HK-2 (cell line): ENCODE data around the gene LRFN2.

Experiments
- DNase-seq: peaks from one replicate; pipeline ENCODE4 v3.0.0-alpha.2; 2018; ENCODE audit not compliant: unreplicated experiment

The LRFN2 gene

GRCh38 chr6:40586369-40587201 lies 579 bp downstream of the LRFN2 start:
- no peak for DNase-seq

- no peak for DNase-seq
Observed at GRCh38 chr6:40585651-40586269, 1.4 kb downstream of the LRFN2 start.

- no peak for DNase-seq
Observed at GRCh38 chr6:40585223-40585622, 1.9 kb downstream of the LRFN2 start.

- no peak for DNase-seq
Observed at GRCh38 chr6:40584741-40585140, 2.4 kb downstream of the LRFN2 start.

GRCh38 chr6:40583709-40584108 lies 3.5 kb downstream of the LRFN2 start:
- no peak for DNase-seq

GRCh38 chr6:40582892-40583291 lies 4.3 kb downstream of the LRFN2 start:
- DNase-seq = no peak

GRCh38 chr6:40579101-40579500 lies 8.1 kb downstream of the LRFN2 start:
- no peak for DNase-seq

- DNase-seq = no peak
Observed at GRCh38 chr6:40577672-40578071, 9.5 kb downstream of the LRFN2 start.

GRCh38 chr6:40573221-40573620 lies 13.9 kb downstream of the LRFN2 start:
- no peak for DNase-seq

GRCh38 chr6:40569162-40569910 lies 17.8 kb downstream of the LRFN2 start:
- no peak for DNase-seq

- DNase-seq = no peak
Observed at GRCh38 chr6:40568062-40568708, 19.0 kb downstream of the LRFN2 start.

GRCh38 chr6:40563111-40563510 lies 24.1 kb downstream of the LRFN2 start:
- DNase-seq = no peak

- DNase-seq = no peak
Observed at GRCh38 chr6:40559056-40559455, 28.1 kb downstream of the LRFN2 start.

- no peak for DNase-seq
Observed at GRCh38 chr6:40558102-40558501, 29.1 kb downstream of the LRFN2 start.

GRCh38 chr6:40556881-40557280 lies 30.3 kb downstream of the LRFN2 start:
- DNase-seq = no peak

- no peak for DNase-seq
Observed at GRCh38 chr6:40556023-40556422, 31.1 kb downstream of the LRFN2 start.

GRCh38 chr6:40555092-40555491 lies 32.1 kb downstream of the LRFN2 start:
- DNase-seq = no peak

GRCh38 chr6:40552941-40553340 lies 34.2 kb downstream of the LRFN2 start:
- DNase-seq = no peak

- no peak for DNase-seq
Observed at GRCh38 chr6:40551966-40552505, 35.1 kb downstream of the LRFN2 start.

- peak; percentile 7 for DNase-seq
Observed at GRCh38 chr6:40550202-40551101, 36.7 kb downstream of the LRFN2 start.

- DNase-seq = no peak
Observed at GRCh38 chr6:40545954-40546353, 41.2 kb downstream of the LRFN2 start.
